Activated naive CD8-positive, alpha-beta T cell treated with anti-CD3 and anti-CD28 coated beads, Interleukin-2, amount 10 ng/mL, durations not matched to agents 7 days and 5 days (primary cell): ENCODE data around the gene OAS3. TPM values are rescaled to one million over a fixed set of nuclear protein-coding genes. Genes with fewer than 3 reads are reported as not detected.
"Not testable (repeated sequence)": the region's sequence is repeated elsewhere in the genome, so short reads cannot be mapped to it uniquely, and the experiment has no call there.

ENCODE experiments used
- ATAC-seq: fragments of 150-1000 bp; cut with Tn5 transposase; one replicate; pipeline ENCODE4 v1.10.0; 2021; ENCODE audit warnings: low read depth, moderate library complexity
- POLR2A ChIA-PET: fragments of 350-600 bp; sonication (Branson Sonifier 250); formaldehyde crosslinking; loops from one replicate; lab custom pipeline; 2021; ENCODE audit warnings: antibody characterized with exemption; lab: Charles Lee
- DNase-seq: peaks from one replicate; pipeline ENCODE4 v3.0.0; 2021
- H3K27ac Mint-ChIP-seq: one replicate; pipeline ENCODE4 v1.8.0; 2022; ENCODE audit warnings: mild to moderate bottlenecking, mixed read lengths
- H3K27me3 Mint-ChIP-seq: one replicate; pipeline ENCODE4 v1.8.0; 2022; ENCODE audit warnings: mild to moderate bottlenecking, moderate library complexity, mixed read lengths
- H3K36me3 Mint-ChIP-seq: one replicate; pipeline ENCODE4 v1.8.0; 2021; ENCODE audit warnings: mild to moderate bottlenecking, mixed read lengths
- H3K4me1 Mint-ChIP-seq: one replicate; pipeline ENCODE4 v1.8.0; 2021; ENCODE audit warnings: mixed read lengths
- H3K4me3 Mint-ChIP-seq: one replicate; pipeline ENCODE4 v1.8.0; 2022; ENCODE audit warnings: mild to moderate bottlenecking, moderate library complexity, mixed read lengths
- H3K9me3 Mint-ChIP-seq: one replicate; pipeline ENCODE4 v1.8.0; 2021; ENCODE audit warnings: mixed read lengths
- total RNA-seq, 2 experiments: library from RNA; stranded (reverse); gene quantifications; one replicate each; pipeline ENCODE4 v1.2.3, GENCODE V29; 2021

Gene OAS3
- total RNA-seq, 2 experiments from 2014 or later, result 221 to 222 TPM

DNA sequence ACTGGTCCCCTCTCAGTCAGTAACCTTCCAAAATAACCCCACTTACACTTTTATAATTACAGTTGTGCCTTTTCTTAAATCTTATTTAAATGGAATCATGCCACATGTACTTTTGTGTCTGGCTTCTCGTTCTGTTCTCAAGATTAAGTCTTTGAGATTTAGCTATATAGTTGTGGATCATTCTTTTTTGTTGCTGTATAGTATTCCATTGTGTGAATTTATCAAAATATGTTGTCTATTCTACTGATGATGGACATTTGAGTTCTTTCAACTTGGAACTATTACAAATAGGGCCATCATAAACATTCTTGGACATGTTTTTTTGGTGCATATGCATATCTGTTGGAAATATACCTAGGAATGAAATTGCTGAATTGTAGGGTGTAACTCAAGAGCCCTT is 9.0 kb downstream of the OAS3 start:
- DNase-seq (no peak), ATAC-seq (no peak)
- H3K4me3 Mint-ChIP-seq, result no peak overlapping the region
- H3K9me3 Mint-ChIP-seq, result peaks cover 2% of the 10 kb centered on the region
- POLR2A ChIA-PET, result no interaction called here
- H3K27ac Mint-ChIP-seq, result no peak overlapping the region
- no peaks in the 10 kb centered on the region for H3K27me3 Mint-ChIP-seq
- H3K4me1 Mint-ChIP-seq, result peaks cover 18% of the 10 kb centered on the region
- H3K36me3 Mint-ChIP-seq, result peaks cover 58% of the 10 kb centered on the region

DNA sequence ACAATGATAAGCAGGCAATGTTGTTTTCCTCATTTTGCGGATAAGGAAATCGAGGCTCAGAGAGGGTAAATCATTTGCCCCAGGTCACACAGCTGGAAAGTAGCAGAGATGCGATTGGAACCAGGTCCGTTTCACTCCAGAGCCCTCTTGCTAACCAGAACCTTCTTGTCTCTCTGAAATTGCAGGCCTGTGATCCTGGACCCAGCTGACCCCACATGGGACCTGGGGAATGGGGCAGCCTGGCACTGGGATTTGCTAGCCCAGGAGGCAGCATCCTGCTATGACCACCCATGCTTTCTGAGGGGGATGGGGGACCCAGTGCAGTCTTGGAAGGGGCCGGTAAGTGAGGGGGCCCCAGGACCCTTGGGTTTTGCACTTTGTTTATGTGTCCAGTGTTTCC is 9.5 kb downstream of the OAS3 start:
- H3K27ac Mint-ChIP-seq, result no peak overlapping the region
- H3K36me3 Mint-ChIP-seq, result peaks cover 61% of the 10 kb centered on the region
- H3K9me3 Mint-ChIP-seq, result peaks cover 2% of the 10 kb centered on the region
- H3K4me1 Mint-ChIP-seq, result peaks cover 19% of the 10 kb centered on the region
- no peaks in the 10 kb centered on the region for H3K27me3 Mint-ChIP-seq
- DNase-seq (no peak), ATAC-seq (no peak)
- POLR2A ChIA-PET, result interaction anchor here (0.8 kb wide), 1 partner anchor 28 kb away, joined by 3 read pairs; no protein-coding TSS in a partner anchor
- H3K4me3 Mint-ChIP-seq, result no peak overlapping the region

DNA sequence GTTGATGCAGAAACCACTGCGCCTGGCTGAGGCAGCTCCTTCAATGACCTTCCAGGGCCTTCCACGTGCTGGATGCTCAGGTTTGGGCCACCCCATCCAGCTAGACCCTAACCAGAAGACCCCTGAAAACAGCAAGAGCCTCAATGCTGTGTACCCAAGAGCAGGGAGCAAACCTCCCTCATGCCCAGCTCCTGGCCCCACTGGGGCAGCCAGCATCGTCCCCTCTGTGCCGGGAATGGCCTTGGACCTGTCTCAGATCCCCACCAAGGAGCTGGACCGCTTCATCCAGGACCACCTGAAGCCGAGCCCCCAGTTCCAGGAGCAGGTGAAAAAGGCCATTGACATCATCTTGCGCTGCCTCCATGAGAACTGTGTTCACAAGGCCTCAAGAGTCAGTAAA is 10.5 kb downstream of the OAS3 start:
- no peak for ATAC-seq
- POLR2A ChIA-PET, result interaction anchor here (0.6 to 1.6 kb wide), 6 partner anchors 9 to 35 kb away, joined by 3 to 8 read pairs (median 4); partner anchors contain the start of genes OAS2 and OAS3
- H3K9me3 Mint-ChIP-seq, result peaks cover 4% of the 10 kb centered on the region
- H3K27ac Mint-ChIP-seq, result no peak overlapping the region
- peaks cover 22% of the 10 kb centered on the region for H3K4me1 Mint-ChIP-seq
- no peak for DNase-seq
- no peaks in the 10 kb centered on the region for H3K27me3 Mint-ChIP-seq
- no peak overlapping the region for H3K4me3 Mint-ChIP-seq
- peaks cover 63% of the 10 kb centered on the region for H3K36me3 Mint-ChIP-seq

DNA sequence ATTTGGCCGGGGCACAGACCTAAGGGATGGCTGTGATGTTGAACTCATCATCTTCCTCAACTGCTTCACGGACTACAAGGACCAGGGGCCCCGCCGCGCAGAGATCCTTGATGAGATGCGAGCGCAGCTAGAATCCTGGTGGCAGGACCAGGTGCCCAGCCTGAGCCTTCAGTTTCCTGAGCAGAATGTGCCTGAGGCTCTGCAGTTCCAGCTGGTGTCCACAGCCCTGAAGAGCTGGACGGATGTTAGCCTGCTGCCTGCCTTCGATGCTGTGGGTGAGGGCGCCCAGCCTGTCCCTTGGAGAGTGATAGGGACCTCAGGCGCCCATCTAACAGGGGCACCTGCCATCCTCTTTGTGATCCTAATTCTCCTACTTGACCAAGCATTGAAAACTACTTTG is 12.4 kb downstream of the OAS3 start:
- ATAC-seq, result no peak
- Mint-ChIP-seq H3K27ac (no peak overlapping the region), H3K4me1 (peaks cover 27% of the 10 kb centered on the region), H3K9me3 (peaks cover 4% of the 10 kb centered on the region), H3K27me3 (no peaks in the 10 kb centered on the region), H3K4me3 (no peak overlapping the region), H3K36me3 (peaks cover 68% of the 10 kb centered on the region)
- POLR2A ChIA-PET, result interaction anchor here (0.7 to 1.7 kb wide), 2 partner anchors 11 to 28 kb away, joined by 3 to 4 read pairs; partner anchors contain the start of gene OAS2
- no peak for DNase-seq

DNA sequence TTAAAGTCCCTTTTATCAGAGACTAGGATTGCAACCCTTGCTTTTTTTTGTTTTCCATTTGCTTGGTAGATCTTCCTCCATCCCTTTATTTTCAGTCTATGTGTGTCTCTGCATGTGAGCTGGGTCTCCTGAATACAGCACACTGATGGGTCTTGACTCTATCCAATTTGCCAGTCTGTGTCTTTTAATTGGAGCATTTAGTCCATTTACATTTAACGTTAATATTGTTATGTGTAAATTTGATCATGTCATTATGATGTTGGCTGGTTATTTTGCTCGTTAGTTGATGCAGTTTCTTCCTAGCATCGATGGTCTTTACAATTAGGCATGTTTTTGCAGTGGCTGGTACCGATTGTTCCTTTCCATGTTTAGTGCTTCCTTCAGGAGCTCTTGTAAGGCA is 18.9 kb downstream of the OAS3 start:
- H3K27ac Mint-ChIP-seq, H3K4me3 Mint-ChIP-seq, POLR2A ChIA-PET: not testable (repeated sequence)

DNA sequence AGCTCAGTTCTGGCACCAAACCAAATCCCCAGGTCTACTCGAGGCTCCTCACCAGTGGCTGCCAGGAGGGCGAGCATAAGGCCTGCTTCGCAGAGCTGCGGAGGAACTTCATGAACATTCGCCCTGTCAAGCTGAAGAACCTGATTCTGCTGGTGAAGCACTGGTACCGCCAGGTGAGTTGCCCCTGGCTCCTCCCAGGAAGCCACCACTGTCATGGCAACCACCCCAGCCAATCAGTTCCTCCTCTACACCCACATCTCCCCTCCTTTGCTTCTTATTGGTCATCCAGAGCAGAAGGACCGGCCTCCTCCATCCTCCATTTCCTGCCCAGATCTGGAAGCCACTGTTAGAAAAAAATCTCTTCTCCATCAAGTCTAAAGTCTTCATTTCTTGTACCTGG is 22.8 kb downstream of the OAS3 start:
- Mint-ChIP-seq H3K27ac (peak overlapping the region; percentile 24), H3K27me3 (no peaks in the 10 kb centered on the region), H3K4me1 (peaks cover 35% of the 10 kb centered on the region), H3K9me3 (no peaks in the 10 kb centered on the region), H3K4me3 (no peak overlapping the region), H3K36me3 (peaks cover 84% of the 10 kb centered on the region)
- POLR2A ChIA-PET, result interaction anchor here (0.5 to 5.8 kb wide), 3 partner anchors 17 to 54 kb away, joined by 5 to 45 read pairs (median 8); partner anchors contain the start of genes OAS1 and OAS2
- ATAC-seq (peak; percentile 85), DNase-seq (peak; percentile 30)

More for the DNA sequence above, 18.9 kb downstream of the OAS3 start:
- H3K36me3 Mint-ChIP-seq, result peaks cover 92% of the 10 kb centered on the region
- not testable (repeated sequence) for DNase-seq, H3K27me3 Mint-ChIP-seq, ATAC-seq, H3K9me3 Mint-ChIP-seq
- peaks cover 61% of the 10 kb centered on the region for H3K4me1 Mint-ChIP-seq

DNA sequence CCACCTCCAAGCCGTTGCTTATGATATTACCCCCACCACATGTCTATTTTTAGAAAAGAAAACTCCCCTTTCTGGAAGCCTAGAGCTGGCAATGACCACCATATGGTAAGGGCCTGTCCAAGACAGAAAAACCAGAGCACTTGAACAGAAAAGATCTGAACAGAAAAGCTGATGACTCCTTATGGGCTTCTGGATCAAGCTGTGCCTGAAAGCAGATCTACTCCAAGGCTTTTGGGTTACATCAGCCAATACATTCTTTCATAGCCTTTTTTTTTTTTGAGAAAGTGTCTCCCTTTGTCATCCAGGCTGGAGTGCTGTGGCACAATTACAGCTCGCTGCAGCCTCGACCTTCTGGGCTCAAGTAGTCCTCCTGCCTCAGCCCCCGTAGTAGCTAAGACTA is 23.3 kb downstream of the OAS3 start:
- ATAC-seq, result no peak
- no peak for DNase-seq
- H3K9me3 Mint-ChIP-seq, result no peaks in the 10 kb centered on the region
- H3K27me3 Mint-ChIP-seq, result no peaks in the 10 kb centered on the region
- no peak overlapping the region for H3K4me3 Mint-ChIP-seq
- H3K27ac Mint-ChIP-seq, result no peak overlapping the region
- POLR2A ChIA-PET, result interaction anchor here (0.7 to 5.8 kb wide), 3 partner anchors 13 to 54 kb away, joined by 3 to 45 read pairs (median 5); partner anchors contain the start of genes OAS1 and OAS2
- H3K4me1 Mint-ChIP-seq, result peaks cover 30% of the 10 kb centered on the region
- H3K36me3 Mint-ChIP-seq, result peaks cover 84% of the 10 kb centered on the region

DNA sequence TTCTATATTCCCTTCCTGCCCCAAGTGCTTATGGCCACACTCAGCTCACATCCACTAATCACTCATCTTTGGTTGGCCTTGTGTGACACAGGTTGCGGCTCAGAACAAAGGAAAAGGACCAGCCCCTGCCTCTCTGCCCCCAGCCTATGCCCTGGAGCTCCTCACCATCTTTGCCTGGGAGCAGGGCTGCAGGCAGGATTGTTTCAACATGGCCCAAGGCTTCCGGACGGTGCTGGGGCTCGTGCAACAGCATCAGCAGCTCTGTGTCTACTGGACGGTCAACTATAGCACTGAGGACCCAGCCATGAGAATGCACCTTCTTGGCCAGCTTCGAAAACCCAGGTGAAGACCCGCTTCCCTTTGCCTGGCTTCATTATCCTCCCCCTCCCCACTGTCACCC is 24.3 kb downstream of the OAS3 start:
- H3K4me1 Mint-ChIP-seq, result peaks cover 23% of the 10 kb centered on the region
- H3K27me3 Mint-ChIP-seq, result no peaks in the 10 kb centered on the region
- no peaks in the 10 kb centered on the region for H3K9me3 Mint-ChIP-seq
- ATAC-seq (no peak), DNase-seq (peak; percentile 15)
- POLR2A ChIA-PET, result interaction anchor here (1.2 to 5.8 kb wide), 2 partner anchors 15 to 56 kb away, joined by 5 to 45 read pairs; partner anchors contain the start of genes OAS1 and OAS2
- H3K27ac Mint-ChIP-seq, result no peak overlapping the region
- H3K36me3 Mint-ChIP-seq, result peaks cover 82% of the 10 kb centered on the region
- no peak overlapping the region for H3K4me3 Mint-ChIP-seq

DNA sequence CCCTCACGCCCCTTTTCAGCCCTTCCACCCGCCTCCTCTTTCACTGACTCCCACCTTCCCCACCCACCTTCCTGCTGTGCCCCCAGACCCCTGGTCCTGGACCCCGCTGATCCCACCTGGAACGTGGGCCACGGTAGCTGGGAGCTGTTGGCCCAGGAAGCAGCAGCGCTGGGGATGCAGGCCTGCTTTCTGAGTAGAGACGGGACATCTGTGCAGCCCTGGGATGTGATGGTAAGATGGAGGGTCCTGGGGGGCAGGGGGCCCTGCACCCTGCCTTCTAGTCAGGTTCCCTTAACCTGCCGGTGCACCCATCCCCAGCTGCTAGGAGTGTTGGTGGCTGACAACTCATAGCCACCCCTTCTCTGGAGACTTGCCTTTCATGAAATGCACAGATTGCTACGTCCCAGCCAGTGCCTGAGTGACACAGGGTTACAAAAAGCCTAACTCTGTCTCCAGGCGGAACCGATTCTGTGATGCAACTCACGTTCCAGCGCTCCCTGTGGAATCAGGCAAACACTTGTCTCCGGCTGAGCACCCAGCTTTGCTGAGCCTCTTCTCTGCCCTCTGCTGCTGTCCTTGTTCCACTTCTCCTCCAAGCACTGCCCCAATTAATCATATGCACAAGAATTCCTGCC is 25.1 kb downstream of the OAS3 start:
- Mint-ChIP-seq H3K27ac (no peak overlapping the region), H3K4me1 (peaks cover 20% of the 10 kb centered on the region), H3K36me3 (peaks cover 80% of the 10 kb centered on the region), H3K4me3 (no peak overlapping the region), H3K27me3 (no peaks in the 10 kb centered on the region), H3K9me3 (no peaks in the 10 kb centered on the region)
- POLR2A ChIA-PET, result interaction anchor here (5.8 kb wide), 1 partner anchor 15 kb away, joined by 45 read pairs; the partner anchor contains the start of gene OAS2
- no peak for DNase-seq
- no peak for ATAC-seq

DNA sequence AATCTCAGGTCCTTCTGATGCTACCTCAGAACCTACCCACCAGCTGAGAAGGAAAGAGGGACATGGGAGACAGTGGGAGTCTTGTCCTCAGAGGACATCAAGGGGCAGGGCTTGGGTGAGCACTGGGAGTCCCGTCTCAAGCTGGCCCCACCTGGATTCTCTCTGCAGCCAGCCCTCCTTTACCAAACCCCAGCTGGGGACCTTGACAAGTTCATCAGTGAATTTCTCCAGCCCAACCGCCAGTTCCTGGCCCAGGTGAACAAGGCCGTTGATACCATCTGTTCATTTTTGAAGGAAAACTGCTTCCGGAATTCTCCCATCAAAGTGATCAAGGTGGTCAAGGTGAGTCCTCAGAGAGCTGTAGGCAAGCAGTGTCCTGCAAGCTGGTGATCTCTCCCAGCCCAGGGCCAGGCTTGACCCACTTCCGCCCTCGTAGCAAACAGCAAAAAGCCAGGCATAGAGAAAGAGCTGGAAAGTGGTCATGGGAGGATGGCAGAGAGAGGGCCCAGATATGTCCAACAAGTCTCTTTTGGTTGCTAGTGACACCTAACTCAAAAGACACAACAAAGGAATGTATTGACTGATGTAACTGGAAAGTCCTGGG is 25.9 kb downstream of the OAS3 start:
- Mint-ChIP-seq H3K27ac (no peak overlapping the region), H3K4me1 (peaks cover 20% of the 10 kb centered on the region), H3K9me3 (no peaks in the 10 kb centered on the region), H3K27me3 (no peaks in the 10 kb centered on the region), H3K36me3 (peaks cover 78% of the 10 kb centered on the region), H3K4me3 (no peak overlapping the region)
- DNase-seq, result no peak
- no peak for ATAC-seq
- POLR2A ChIA-PET, result interaction anchor here (0.9 to 5.8 kb wide), 2 partner anchors 11 to 14 kb away, joined by 3 to 45 read pairs; partner anchors contain the start of gene OAS2

DNA sequence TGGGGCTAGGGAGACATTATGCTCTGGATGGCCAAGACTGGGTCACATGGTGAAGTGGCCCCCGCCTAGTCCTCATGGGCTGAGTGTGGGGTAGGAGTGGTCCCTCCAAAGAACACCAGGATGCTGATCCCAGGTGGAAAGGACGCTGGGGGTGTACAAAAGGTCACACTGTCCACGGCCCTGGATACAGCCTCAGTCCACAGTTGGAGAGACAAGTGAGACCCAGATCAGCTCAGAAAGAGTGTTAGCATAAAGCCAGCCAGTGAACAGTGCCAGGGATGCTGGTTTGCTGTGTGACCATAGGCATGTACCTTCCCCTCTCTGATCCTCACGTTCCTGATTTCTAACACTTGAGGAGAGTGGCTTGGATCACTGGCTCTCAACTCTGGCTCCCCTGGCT is 26.6 kb downstream of the OAS3 start:
- peaks cover 13% of the 10 kb centered on the region for H3K4me1 Mint-ChIP-seq
- H3K27ac Mint-ChIP-seq, result no peak overlapping the region
- H3K36me3 Mint-ChIP-seq, result peaks cover 76% of the 10 kb centered on the region
- ATAC-seq, result no peak
- POLR2A ChIA-PET, result interaction anchor here (0.9 to 5.8 kb wide), 3 partner anchors 11 to 14 kb away, joined by 3 to 45 read pairs (median 14); partner anchors contain the start of gene OAS2
- no peak for DNase-seq
- no peaks in the 10 kb centered on the region for H3K27me3 Mint-ChIP-seq
- H3K4me3 Mint-ChIP-seq, result no peak overlapping the region
- H3K9me3 Mint-ChIP-seq, result no peaks in the 10 kb centered on the region

DNA sequence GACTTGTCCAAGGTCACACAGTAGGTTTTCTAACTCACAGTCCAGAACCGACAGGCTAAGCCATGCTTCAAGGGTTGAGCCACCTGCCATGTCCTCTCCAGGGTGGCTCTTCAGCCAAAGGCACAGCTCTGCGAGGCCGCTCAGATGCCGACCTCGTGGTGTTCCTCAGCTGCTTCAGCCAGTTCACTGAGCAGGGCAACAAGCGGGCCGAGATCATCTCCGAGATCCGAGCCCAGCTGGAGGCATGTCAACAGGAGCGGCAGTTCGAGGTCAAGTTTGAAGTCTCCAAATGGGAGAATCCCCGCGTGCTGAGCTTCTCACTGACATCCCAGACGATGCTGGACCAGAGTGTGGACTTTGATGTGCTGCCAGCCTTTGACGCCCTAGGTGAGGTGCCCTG is 27.4 kb downstream of the OAS3 start:
- peaks cover 8% of the 10 kb centered on the region for H3K4me1 Mint-ChIP-seq
- H3K27ac Mint-ChIP-seq, result no peak overlapping the region
- no peak for DNase-seq
- no peak for ATAC-seq
- peaks cover 76% of the 10 kb centered on the region for H3K36me3 Mint-ChIP-seq
- POLR2A ChIA-PET, result interaction anchor here (2.7 kb wide), 1 partner anchor 13 kb away, joined by 14 read pairs; the partner anchor contains the start of gene OAS2
- no peaks in the 10 kb centered on the region for H3K27me3 Mint-ChIP-seq
- H3K4me3 Mint-ChIP-seq, result no peak overlapping the region
- H3K9me3 Mint-ChIP-seq, result no peaks in the 10 kb centered on the region

DNA sequence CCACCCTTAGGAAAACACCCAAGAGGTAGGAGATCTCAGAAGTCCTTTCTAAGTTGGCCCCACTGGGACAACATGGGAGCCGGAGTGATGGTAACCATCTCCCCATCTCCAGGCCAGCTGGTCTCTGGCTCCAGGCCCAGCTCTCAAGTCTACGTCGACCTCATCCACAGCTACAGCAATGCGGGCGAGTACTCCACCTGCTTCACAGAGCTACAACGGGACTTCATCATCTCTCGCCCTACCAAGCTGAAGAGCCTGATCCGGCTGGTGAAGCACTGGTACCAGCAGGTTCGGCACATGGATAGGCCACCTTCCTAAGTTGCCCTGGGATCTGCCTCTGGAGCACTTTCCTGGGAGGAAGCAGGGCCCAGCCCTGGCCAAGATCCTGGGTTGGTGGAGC is 29.0 kb downstream of the OAS3 start:
- Mint-ChIP-seq H3K27ac (no peak overlapping the region), H3K4me1 (peaks cover 4% of the 10 kb centered on the region), H3K27me3 (no peaks in the 10 kb centered on the region), H3K4me3 (no peak overlapping the region), H3K9me3 (no peaks in the 10 kb centered on the region), H3K36me3 (peaks cover 76% of the 10 kb centered on the region)
- DNase-seq (no peak), ATAC-seq (no peak)
- POLR2A ChIA-PET, result interaction anchor here (1.0 to 2.7 kb wide), 2 partner anchors 11 to 60 kb away, joined by 3 to 14 read pairs; partner anchors contain the start of genes OAS1 and OAS2
